ENCODE results near the gene LZTR1. TPM values are rescaled to one million over a fixed set of nuclear protein-coding genes. Genes with fewer than 3 reads are reported as not detected.

LZTR1 gene
- total RNA-seq, 1 experiment from 2014 or later = 37.2 TPM

GRCh38 chr22:20966883-20967696, 15.0 kb upstream of the LZTR1 start, which contains the start of gene AIFM3:
Gene AIFM3, plus strand, starts transcription at chr22:20967255. Its CDS starts 690 bp downstream, at chr22:20967945.
- H3K4me3 Mint-ChIP-seq (ENCODE audit: unreplicated experiment) = no peak within 1 kb of the TSS
- ChIA-PET CTCF (interaction anchor here (0.6 to 0.9 kb wide), 2 partner anchors 14 to 50 kb away, joined by 3 read pairs; partner anchors contain the start of genes CRKL and LZTR1), POLR2A (no interaction called here)
- no peaks in the 10 kb centered on the region for H3K36me3 Mint-ChIP-seq (ENCODE audit: insufficient read depth, unreplicated experiment)
- no peaks in the 10 kb centered on the region for H3K4me1 Mint-ChIP-seq (ENCODE audit: low read depth, unreplicated experiment)
- no peaks in the 10 kb centered on the region for H3K4me1 ChIP-seq
- no peak for TF ChIP-seq CTCF (IDR thresholded peaks at IDR 0.05; ENCODE audit: insufficient read depth in 1 of 2, low read depth in 1 of 2, low read length in 1 of 2, severe bottlenecking in 1 of 2, unreplicated experiment in 1 of 2)
- H3K27me3 ChIP-seq (replicated peaks; ENCODE audit: control insufficient read depth, insufficient read depth, low read length) = no peaks in the 10 kb centered on the region
- H3K4me3 ChIP-seq (ENCODE audit: low read depth, low read length) = no peak within 1 kb of the TSS
- no peak for DNase-seq
- no peak within 1 kb of the TSS for H3K27ac Mint-ChIP-seq (ENCODE audit: unreplicated experiment)
- no peaks in the 10 kb centered on the region for H3K9me3 ChIP-seq
- no peaks in the 10 kb centered on the region for H3K36me3 ChIP-seq (ENCODE audit: control insufficient read depth, insufficient read depth, low read length)
- H3K9me3 Mint-ChIP-seq (ENCODE audit: unreplicated experiment) = no peaks in the 10 kb centered on the region
- H3K27me3 Mint-ChIP-seq (ENCODE audit: insufficient read depth, unreplicated experiment) = no peaks in the 10 kb centered on the region
- intact Hi-C loops (cut with micrococcal nuclease; ENCODE audit: unreplicated experiment) = no loop called here
- BruUV-seq (replicated peaks) = no TSS peak

- TF ChIP-seq CTCF (IDR thresholded peaks at IDR 0.05; ENCODE audit: insufficient read depth in 1 of 2, low read depth in 1 of 2, low read length in 1 of 2, severe bottlenecking in 1 of 2, unreplicated experiment in 1 of 2) = no peak
- Histone ChIP-seq H3K4me3 (ENCODE audit: low read depth, low read length) (no peak overlapping the region), H3K9me3 (no peaks in the 10 kb centered on the region), H3K27me3 (replicated peaks; ENCODE audit: control insufficient read depth, insufficient read depth, low read length) (no peaks in the 10 kb centered on the region), H3K4me1 (no peaks in the 10 kb centered on the region), H3K36me3 (ENCODE audit: control insufficient read depth, insufficient read depth, low read length) (no peaks in the 10 kb centered on the region)
- Mint-ChIP-seq H3K4me1 (ENCODE audit: low read depth, unreplicated experiment) (no peaks in the 10 kb centered on the region), H3K27ac (ENCODE audit: unreplicated experiment) (no peak overlapping the region), H3K9me3 (ENCODE audit: unreplicated experiment) (no peaks in the 10 kb centered on the region), H3K36me3 (ENCODE audit: insufficient read depth, unreplicated experiment) (no peaks in the 10 kb centered on the region), H3K4me3 (ENCODE audit: unreplicated experiment) (no peak overlapping the region), H3K27me3 (ENCODE audit: insufficient read depth, unreplicated experiment) (no peaks in the 10 kb centered on the region)
- intact Hi-C loops (cut with micrococcal nuclease; ENCODE audit: unreplicated experiment) = no loop called here
- DNase-seq = no peak
- CTCF ChIA-PET = interaction anchor here (0.6 to 0.9 kb wide), 2 partner anchors 14 to 50 kb away, joined by 3 read pairs; partner anchors contain the start of genes CRKL and LZTR1
- POLR2A ChIA-PET = no interaction called here
- no TSS peak for BruUV-seq (replicated peaks)
These were observed 14.3 kb upstream of the LZTR1 start for GRCh38 chr22:20967697-20968211.

- H3K27me3 ChIP-seq (replicated peaks; ENCODE audit: control insufficient read depth, insufficient read depth, low read length) = no peaks in the 10 kb centered on the region
These were observed 13.7 kb upstream of the LZTR1 start for GRCh38 chr22:20968281-20968977.

More at GRCh38 chr22:20968281-20968977, 13.7 kb upstream of the LZTR1 start:
- DNase-seq = no peak
- H3K27me3 Mint-ChIP-seq (ENCODE audit: insufficient read depth, unreplicated experiment) = no peaks in the 10 kb centered on the region
- TF ChIP-seq CTCF (IDR thresholded peaks at IDR 0.05; ENCODE audit: insufficient read depth in 1 of 2, low read depth in 1 of 2, low read length in 1 of 2, severe bottlenecking in 1 of 2, unreplicated experiment in 1 of 2) = no peak
- H3K4me1 Mint-ChIP-seq (ENCODE audit: low read depth, unreplicated experiment) = no peaks in the 10 kb centered on the region
- Histone ChIP-seq H3K4me3 (ENCODE audit: low read depth, low read length) (no peak overlapping the region), H3K36me3 (ENCODE audit: control insufficient read depth, insufficient read depth, low read length) (no peaks in the 10 kb centered on the region), H3K4me1 (no peaks in the 10 kb centered on the region), H3K9me3 (no peaks in the 10 kb centered on the region)
- POLR2A ChIA-PET = no interaction called here
- no peaks in the 10 kb centered on the region for H3K36me3 Mint-ChIP-seq (ENCODE audit: insufficient read depth, unreplicated experiment)
- intact Hi-C loops (cut with micrococcal nuclease; ENCODE audit: unreplicated experiment) = no loop called here
- CTCF ChIA-PET = no interaction called here
- H3K4me3 Mint-ChIP-seq (ENCODE audit: unreplicated experiment) = no peak overlapping the region
- H3K9me3 Mint-ChIP-seq (ENCODE audit: unreplicated experiment) = no peaks in the 10 kb centered on the region
- no peak overlapping the region for H3K27ac Mint-ChIP-seq (ENCODE audit: unreplicated experiment)
- no TSS peak for BruUV-seq (replicated peaks)

Data from Caco-2 (cell line).